Measurements from ENCODE around the gene GPR35. TPM values are rescaled to one million over a fixed set of nuclear protein-coding genes. Genes with fewer than 3 reads are reported as not detected.

Gene GPR35
- total RNA-seq, 1 donor from 2014 or later = 0.34 TPM

- Mint-ChIP-seq H3K27me3 (ENCODE audit: insufficient read depth, low read depth) (peaks cover 11% of the 10 kb centered on the region), H3K4me3 (no peak overlapping the region), H3K4me1 (peaks cover 5% of the 10 kb centered on the region), H3K36me3 (no peaks in the 10 kb centered on the region), H3K9me3 (peaks cover 13% of the 10 kb centered on the region), H3K27ac (no peak overlapping the region)
- no peaks in the 10 kb centered on the region for H3K4me1 ChIP-seq
- no peak for DNase-seq (ENCODE audit: low spot score)
- H3K4me2 ChIP-seq = no peak overlapping the region
- no peaks in the 10 kb centered on the region for H4K20me1 ChIP-seq (ENCODE audit: low read depth)
- H3K4me3 ChIP-seq = no peak overlapping the region
- TF ChIP-seq EZH2phosphoT487 (IDR thresholded peaks at IDR 0.05) (no peak), CTCF (IDR thresholded peaks at IDR 0.05) (no peak), EZH2 (IDR thresholded peaks at IDR 0.05) (no peak)
- H3K27ac ChIP-seq = no peak overlapping the region
- no peaks in the 10 kb centered on the region for H3K9me3 ChIP-seq (ENCODE audit: low read depth)
- H2AFZ ChIP-seq (replicated peaks) = no peak overlapping the region
- H3F3A ChIP-seq (ENCODE audit: low read depth) = no peaks in the 10 kb centered on the region
- peaks cover 29% of the 10 kb centered on the region for H3K27me3 ChIP-seq
- no peaks in the 10 kb centered on the region for H3K36me3 ChIP-seq
- H3K79me2 ChIP-seq (ENCODE audit: low read depth) = no peaks in the 10 kb centered on the region
- no peak overlapping the region for H3K9ac ChIP-seq
Measured at GRCh38 chr2:240638512-240639160, 13.4 kb downstream of the GPR35 start.

DNA sequence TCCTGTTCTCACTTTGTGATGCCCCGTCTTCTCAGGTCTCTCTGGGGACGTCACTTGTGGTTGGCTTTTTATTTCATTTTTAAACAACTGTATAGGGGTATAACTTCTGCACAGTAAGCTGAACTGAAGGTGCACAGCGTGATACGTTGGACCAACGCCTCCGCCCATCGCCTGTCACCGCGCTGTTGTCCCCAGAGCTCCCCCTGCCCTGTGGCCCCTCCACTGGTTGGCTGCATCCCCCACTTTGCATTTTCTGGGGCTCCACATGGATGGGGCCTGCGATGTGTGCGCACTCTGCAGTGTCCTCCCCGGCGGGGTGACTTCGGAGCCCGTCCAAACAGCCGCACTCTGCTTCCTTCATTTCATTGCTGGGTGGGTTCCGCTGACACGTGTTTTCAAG lies 14.3 kb downstream of the GPR35 start:
- H3K4me3 Mint-ChIP-seq = no peak overlapping the region
- no peak overlapping the region for H3K4me2 ChIP-seq
- H4K20me1 ChIP-seq (ENCODE audit: low read depth) = no peaks in the 10 kb centered on the region
- H3K36me3 Mint-ChIP-seq = no peaks in the 10 kb centered on the region
- H3K9ac ChIP-seq = no peak overlapping the region
- H3K4me1 Mint-ChIP-seq = peaks cover 9% of the 10 kb centered on the region
- peaks cover 29% of the 10 kb centered on the region for H3K27me3 ChIP-seq
- H2AFZ ChIP-seq (replicated peaks) = no peak overlapping the region
- no peaks in the 10 kb centered on the region for H3K9me3 ChIP-seq (ENCODE audit: low read depth)
- peaks cover 6% of the 10 kb centered on the region for H3K9me3 Mint-ChIP-seq
- H3K79me2 ChIP-seq (ENCODE audit: low read depth) = no peaks in the 10 kb centered on the region
- H3K4me1 ChIP-seq = no peaks in the 10 kb centered on the region
- no peak overlapping the region for H3K27ac Mint-ChIP-seq
- no peak for DNase-seq (ENCODE audit: low spot score)
- H3K4me3 ChIP-seq = no peak overlapping the region
- peaks cover 10% of the 10 kb centered on the region for H3K27me3 Mint-ChIP-seq (ENCODE audit: insufficient read depth, low read depth)
- no peaks in the 10 kb centered on the region for H3F3A ChIP-seq (ENCODE audit: low read depth)
- H3K27ac ChIP-seq = no peak overlapping the region
- TF ChIP-seq EZH2phosphoT487 (IDR thresholded peaks at IDR 0.05) = no peak
- no peak for TF ChIP-seq EZH2 (IDR thresholded peaks at IDR 0.05)
- no peak for TF ChIP-seq CTCF (IDR thresholded peaks at IDR 0.05)
- H3K36me3 ChIP-seq = no peaks in the 10 kb centered on the region

DNA sequence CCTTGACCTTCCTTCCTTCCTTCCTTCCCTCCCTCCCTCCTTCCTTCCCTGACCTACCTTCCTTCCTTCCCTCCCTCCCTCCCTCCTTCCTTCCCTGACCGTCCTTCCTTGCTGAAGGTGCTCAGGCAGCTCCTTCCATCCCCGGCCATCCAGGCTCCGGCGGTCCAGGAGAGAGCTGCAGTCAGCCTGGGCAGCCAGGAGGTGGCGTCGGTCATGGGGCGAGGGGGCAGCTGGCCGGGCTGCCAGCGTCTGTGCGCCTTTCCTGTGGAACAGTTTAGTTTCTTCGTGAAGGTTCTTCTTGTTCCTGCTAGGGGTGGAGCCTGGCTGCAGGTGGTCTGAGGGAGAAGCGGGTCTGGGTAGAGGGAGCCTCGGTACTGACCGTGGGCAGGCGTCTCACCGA lies 15.7 kb downstream of the GPR35 start:
- H3K36me3 ChIP-seq = no peaks in the 10 kb centered on the region
- H3K27me3 ChIP-seq = peaks cover 29% of the 10 kb centered on the region
- H3K27me3 Mint-ChIP-seq (ENCODE audit: insufficient read depth, low read depth) = peaks cover 12% of the 10 kb centered on the region

More for the DNA sequence above, 15.7 kb downstream of the GPR35 start:
- no peak overlapping the region for H3K9ac ChIP-seq
- H3K4me3 ChIP-seq = no peak overlapping the region
- H4K20me1 ChIP-seq (ENCODE audit: low read depth) = no peaks in the 10 kb centered on the region
- H3K79me2 ChIP-seq (ENCODE audit: low read depth) = no peaks in the 10 kb centered on the region
- peak; percentile 82 for DNase-seq (ENCODE audit: low spot score)
- H2AFZ ChIP-seq (replicated peaks) = no peak overlapping the region
- Mint-ChIP-seq H3K27ac (no peak overlapping the region), H3K4me1 (peaks cover 9% of the 10 kb centered on the region), H3K36me3 (no peaks in the 10 kb centered on the region), H3K4me3 (no peak overlapping the region), H3K9me3 (peaks cover 4% of the 10 kb centered on the region)
- H3F3A ChIP-seq (ENCODE audit: low read depth) = no peaks in the 10 kb centered on the region
- no peak overlapping the region for H3K4me2 ChIP-seq
- no peaks in the 10 kb centered on the region for H3K4me1 ChIP-seq
- H3K27ac ChIP-seq = no peak overlapping the region
- TF ChIP-seq CTCF (IDR thresholded peaks at IDR 0.05) (peak; percentile 71), EZH2 (IDR thresholded peaks at IDR 0.05) (no peak)
- no peaks in the 10 kb centered on the region for H3K9me3 ChIP-seq (ENCODE audit: low read depth)
